Natural killer cell (primary cell): Measurements from ENCODE around the gene GTPBP2. TPM values are rescaled to one million over a fixed set of nuclear protein-coding genes. Genes with fewer than 3 reads are reported as not detected.

Source experiments
- ATAC-seq, 3 donors: fragments of 150-1000 bp in 2 of 3; fragments of 200-7000 bp in 1 of 3; cut with Tn5 transposase; 1 replicate in 1 of 3; 2 replicates in 2 of 3; pipeline ENCODE4 v1.10.0; 2021; ENCODE audit warnings: mild to moderate bottlenecking in 2 of 3, moderate library complexity in 2 of 3
- DNase-seq, 2 donors: peaks; one replicate each; pipeline versions ENCODE4 v3.0.0 to v3.0.0-alpha.2; 2013 to 2021; ENCODE audit warnings: mixed read lengths in 1 of 2
- H3K27ac ChIP-seq: one replicate; pipeline ENCODE4 v1.5.1; 2013; ENCODE audit warnings: mild to moderate bottlenecking, low read length
- H3K27me3 ChIP-seq: one replicate; pipeline ENCODE4 v1.6.1; 2013; ENCODE audit warnings: low read length; ENCODE audit not compliant: control insufficient read depth, insufficient read depth
- H3K36me3 ChIP-seq: one replicate; pipeline ENCODE4 v1.6.1; 2013; ENCODE audit warnings: low read length; ENCODE audit not compliant: control insufficient read depth, insufficient read depth
- H3K4me1 ChIP-seq: one replicate; pipeline ENCODE4 v1.6.1; 2013; ENCODE audit warnings: low read length; ENCODE audit not compliant: control insufficient read depth, insufficient read depth
- H3K4me3 ChIP-seq: one replicate; pipeline ENCODE4 v1.5.1; 2013; ENCODE audit warnings: low read length
- H3K9me3 ChIP-seq: one replicate; pipeline ENCODE4 v1.6.1; 2013; ENCODE audit warnings: low read length; ENCODE audit not compliant: control insufficient read depth, insufficient read depth
- H3K27ac Mint-ChIP-seq, 2 donors: one replicate each; pipeline ENCODE4 v1.8.0; 2022; ENCODE audit warnings: mild to moderate bottlenecking in 2 of 2, mixed read lengths in 2 of 2, moderate library complexity in 1 of 2
- H3K27me3 Mint-ChIP-seq, 2 donors: one replicate each; pipeline ENCODE4 v1.8.0; 2022; ENCODE audit warnings: low read depth in 2 of 2, mixed read lengths in 2 of 2
- H3K36me3 Mint-ChIP-seq: one replicate; pipeline ENCODE4 v1.8.0; 2022; ENCODE audit warnings: mixed read lengths
- H3K4me1 Mint-ChIP-seq, 2 donors: one replicate each; pipeline ENCODE4 v1.8.0; 2022; ENCODE audit warnings: mixed read lengths in 2 of 2
- H3K4me3 Mint-ChIP-seq: one replicate; pipeline ENCODE4 v1.8.0; 2022; ENCODE audit warnings: mild to moderate bottlenecking, moderate library complexity, mixed read lengths
- H3K9me3 Mint-ChIP-seq, 2 donors: one replicate each; pipeline ENCODE4 v1.8.0; 2022; ENCODE audit warnings: mixed read lengths in 2 of 2
- WGBS: methylation state at CpG from one replicate; pipeline ENCODE4 v1.1.7; 2013; ENCODE audit warnings: missing lambda C conversion rate; ENCODE audit not compliant: insufficient coverage; 5-methylcytosine and 5-hydroxymethylcytosine counted together
- intact Hi-C: fragments of 100-400 bp; cut with micrococcal nuclease; formaldehyde crosslinking; loops from one replicate; pipeline ENCODE4 v1.14.2; 2022
- total RNA-seq, 4 donors: library from RNA; stranded (reverse); fragments of 120-200 nt in 1 of 4; gene quantifications; one replicate each; pipeline versions ENCODE4 v1.2.3 to v1.2.4, GENCODE V29; 2013 to 2022
- TF ChIP-seq, protein P1 (sequence below): fragments of 200-600 bp; IDR thresholded peaks from one replicate; pipeline ENCODE4 v1.8.0; 2022; ENCODE audit warnings: antibody characterized with exemption

The GTPBP2 gene
- total RNA-seq, 3 donors from 2014 or later (not counting 1 experiment from before 2014, with no cell fraction given): 56.5 to 71.7 (median 69.3) TPM

DNA sequence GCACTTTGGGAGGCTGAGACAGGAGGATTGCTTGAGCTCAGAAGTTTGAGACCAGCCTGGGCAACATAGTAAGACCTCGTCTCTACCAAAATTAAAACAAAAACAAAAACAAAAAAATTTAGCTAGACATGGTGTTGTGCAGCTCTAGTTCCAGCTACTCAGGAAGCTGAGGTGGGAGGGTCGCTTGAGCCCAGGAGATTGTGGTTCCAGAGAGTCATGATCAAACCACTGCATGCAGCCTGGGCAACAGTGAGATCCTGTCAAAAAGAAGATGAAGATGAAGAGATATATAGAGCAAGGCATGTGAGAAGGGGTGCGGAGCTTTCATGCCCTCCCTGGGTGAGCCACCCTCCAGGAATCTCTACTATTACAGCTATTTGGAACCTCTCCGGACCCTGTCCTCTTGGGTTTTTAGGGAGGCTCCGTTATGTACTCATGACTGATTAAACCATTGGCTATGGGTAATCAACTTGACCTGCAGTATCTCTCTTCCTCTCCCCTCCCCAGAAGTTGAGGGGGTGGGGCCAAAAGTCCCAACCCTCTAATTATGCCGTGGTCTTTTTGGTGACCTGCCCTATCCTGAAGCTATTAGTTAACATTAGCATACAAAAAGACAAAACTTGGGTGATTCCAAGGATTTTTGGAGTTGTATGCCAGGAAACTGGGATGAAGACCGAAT lies 44.0 kb downstream of the GTPBP2 start:
- Histone ChIP-seq H3K27me3 (no peaks in the 10 kb centered on the region), H3K4me1 (peaks cover 15% of the 10 kb centered on the region), H3K27ac (peak overlapping the region; percentile 4), H3K36me3 (peaks cover 39% of the 10 kb centered on the region), H3K9me3 (no peaks in the 10 kb centered on the region), H3K4me3 (no peak overlapping the region)
- Mint-ChIP-seq H3K9me3 (no peaks in the 10 kb centered on the region), H3K27ac (peak overlapping the region; percentile 57 to 77), H3K4me1 (peaks cover 17 to 21% of the 10 kb centered on the region in 2 donors), H3K36me3 (peaks cover 7% of the 10 kb centered on the region), H3K27me3 (no peaks in the 10 kb centered on the region), H3K4me3 (peak overlapping the region; percentile 25)
- intact Hi-C loops: no loop called here
- DNase-seq (peak in 1 of 2 donors; percentile 30), ATAC-seq (peak in 2 of 3 donors; percentile 35 to 57)
- 65% methylated on average over 4 of the region's 7 CpGs for WGBS
- TF ChIP-seq, protein P1, sequence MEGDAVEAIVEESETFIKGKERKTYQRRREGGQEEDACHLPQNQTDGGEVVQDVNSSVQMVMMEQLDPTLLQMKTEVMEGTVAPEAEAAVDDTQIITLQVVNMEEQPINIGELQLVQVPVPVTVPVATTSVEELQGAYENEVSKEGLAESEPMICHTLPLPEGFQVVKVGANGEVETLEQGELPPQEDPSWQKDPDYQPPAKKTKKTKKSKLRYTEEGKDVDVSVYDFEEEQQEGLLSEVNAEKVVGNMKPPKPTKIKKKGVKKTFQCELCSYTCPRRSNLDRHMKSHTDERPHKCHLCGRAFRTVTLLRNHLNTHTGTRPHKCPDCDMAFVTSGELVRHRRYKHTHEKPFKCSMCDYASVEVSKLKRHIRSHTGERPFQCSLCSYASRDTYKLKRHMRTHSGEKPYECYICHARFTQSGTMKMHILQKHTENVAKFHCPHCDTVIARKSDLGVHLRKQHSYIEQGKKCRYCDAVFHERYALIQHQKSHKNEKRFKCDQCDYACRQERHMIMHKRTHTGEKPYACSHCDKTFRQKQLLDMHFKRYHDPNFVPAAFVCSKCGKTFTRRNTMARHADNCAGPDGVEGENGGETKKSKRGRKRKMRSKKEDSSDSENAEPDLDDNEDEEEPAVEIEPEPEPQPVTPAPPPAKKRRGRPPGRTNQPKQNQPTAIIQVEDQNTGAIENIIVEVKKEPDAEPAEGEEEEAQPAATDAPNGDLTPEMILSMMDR: no peak

DNA sequence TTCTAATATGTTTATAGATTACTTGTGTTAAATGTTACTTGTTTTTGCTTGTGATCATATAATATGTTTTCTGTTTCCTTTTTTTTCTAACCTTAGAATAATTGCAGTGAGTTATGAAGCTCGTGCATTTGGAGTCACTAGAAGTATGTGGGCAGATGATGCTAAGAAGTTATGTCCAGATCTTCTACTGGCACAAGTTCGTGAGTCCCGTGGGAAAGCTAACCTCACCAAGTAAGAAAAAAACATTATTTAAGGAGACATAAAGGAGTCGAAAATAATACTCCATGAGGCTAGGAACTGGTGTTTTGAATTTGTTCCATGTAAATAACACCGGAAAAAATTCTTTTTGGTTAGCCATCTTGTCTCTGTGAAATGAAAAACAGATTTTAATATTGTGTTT lies 46.2 kb downstream of the GTPBP2 start:
- DNase-seq: no peak
- Histone ChIP-seq H3K4me1 (peaks cover 15% of the 10 kb centered on the region), H3K27me3 (no peaks in the 10 kb centered on the region), H3K4me3 (no peak overlapping the region), H3K9me3 (no peaks in the 10 kb centered on the region), H3K27ac (no peak overlapping the region), H3K36me3 (peaks cover 27% of the 10 kb centered on the region)
- H3K27ac Mint-ChIP-seq: no peak overlapping the region
- H3K4me1 Mint-ChIP-seq: peaks cover 22 to 28% of the 10 kb centered on the region in 2 donors
- H3K4me3 Mint-ChIP-seq: peak overlapping the region; percentile 4
- TF ChIP-seq, protein P1: no peak
- intact Hi-C loops: no loop called here
- no peak for ATAC-seq
- no peaks in the 10 kb centered on the region for H3K36me3 Mint-ChIP-seq
- H3K27me3 Mint-ChIP-seq: no peaks in the 10 kb centered on the region
- no peaks in the 10 kb centered on the region for H3K9me3 Mint-ChIP-seq
- WGBS: 100% methylated on average over 2 of the region's 5 CpGs

GRCh38 chr6:43579171-43579570 lies 49.9 kb downstream of the GTPBP2 start:
- intact Hi-C loops: loop anchor here (10.0 kb wide), 1 partner anchor 64 kb away; the partner anchor contains the start of genes LRRC73, POLR1C and YIPF3
- no peak overlapping the region for H3K4me3 Mint-ChIP-seq
- H3K4me1 Mint-ChIP-seq: peaks cover 33 to 42% of the 10 kb centered on the region in 2 donors
- ATAC-seq (no peak), DNase-seq (no peak)
- Histone ChIP-seq H3K4me1 (peaks cover 14% of the 10 kb centered on the region), H3K27ac (no peak overlapping the region), H3K4me3 (no peak overlapping the region), H3K27me3 (no peaks in the 10 kb centered on the region), H3K36me3 (peaks cover 6% of the 10 kb centered on the region), H3K9me3 (no peaks in the 10 kb centered on the region)
- TF ChIP-seq, protein P1: no peak
- H3K9me3 Mint-ChIP-seq: no peaks in the 10 kb centered on the region
- H3K36me3 Mint-ChIP-seq: no peaks in the 10 kb centered on the region
- no peaks in the 10 kb centered on the region for H3K27me3 Mint-ChIP-seq
- H3K27ac Mint-ChIP-seq: peak overlapping the region in 1 of 2 donors; percentile 47
- 100% methylated on average over 2 of the region's 2 CpGs for WGBS
